ENCODE measurements around the gene BTG4.

DNA sequence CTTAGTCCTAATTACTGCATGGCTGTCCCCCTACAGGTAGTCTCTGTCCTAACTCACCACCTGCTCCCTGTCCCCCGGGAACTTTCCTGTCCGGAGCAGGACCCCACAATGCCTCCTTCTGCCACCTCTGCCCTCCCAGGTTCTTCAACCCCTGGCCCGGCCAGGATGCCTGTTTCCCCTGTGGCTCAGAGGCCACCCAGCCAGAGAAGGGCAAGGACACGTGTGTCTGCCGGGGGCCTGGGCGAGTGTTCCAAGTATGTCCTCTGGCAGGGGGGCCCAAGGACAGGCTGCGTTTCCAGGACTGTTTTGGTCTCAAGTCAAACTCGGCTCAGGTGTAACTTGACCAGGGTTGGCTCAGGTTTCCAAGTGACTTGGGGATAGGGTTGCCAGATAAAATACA lies 63.8 kb downstream of the BTG4 start:
- TF ChIP-seq POLR2AphosphoS5 (IDR thresholded peaks at IDR 0.05; ENCODE audit: low read depth, low read length), result no peak
- no peak for TF ChIP-seq FOXP2 (optimal IDR thresholded peaks at IDR 0.05; ENCODE audit: borderline replicate concordance, extremely low read depth, extremely low read length, insufficient read depth)
- TF ChIP-seq TAF1 (IDR thresholded peaks at IDR 0.05; ENCODE audit: borderline replicate concordance, insufficient read depth, low read length), result no peak
- TF ChIP-seq, protein P1, sequence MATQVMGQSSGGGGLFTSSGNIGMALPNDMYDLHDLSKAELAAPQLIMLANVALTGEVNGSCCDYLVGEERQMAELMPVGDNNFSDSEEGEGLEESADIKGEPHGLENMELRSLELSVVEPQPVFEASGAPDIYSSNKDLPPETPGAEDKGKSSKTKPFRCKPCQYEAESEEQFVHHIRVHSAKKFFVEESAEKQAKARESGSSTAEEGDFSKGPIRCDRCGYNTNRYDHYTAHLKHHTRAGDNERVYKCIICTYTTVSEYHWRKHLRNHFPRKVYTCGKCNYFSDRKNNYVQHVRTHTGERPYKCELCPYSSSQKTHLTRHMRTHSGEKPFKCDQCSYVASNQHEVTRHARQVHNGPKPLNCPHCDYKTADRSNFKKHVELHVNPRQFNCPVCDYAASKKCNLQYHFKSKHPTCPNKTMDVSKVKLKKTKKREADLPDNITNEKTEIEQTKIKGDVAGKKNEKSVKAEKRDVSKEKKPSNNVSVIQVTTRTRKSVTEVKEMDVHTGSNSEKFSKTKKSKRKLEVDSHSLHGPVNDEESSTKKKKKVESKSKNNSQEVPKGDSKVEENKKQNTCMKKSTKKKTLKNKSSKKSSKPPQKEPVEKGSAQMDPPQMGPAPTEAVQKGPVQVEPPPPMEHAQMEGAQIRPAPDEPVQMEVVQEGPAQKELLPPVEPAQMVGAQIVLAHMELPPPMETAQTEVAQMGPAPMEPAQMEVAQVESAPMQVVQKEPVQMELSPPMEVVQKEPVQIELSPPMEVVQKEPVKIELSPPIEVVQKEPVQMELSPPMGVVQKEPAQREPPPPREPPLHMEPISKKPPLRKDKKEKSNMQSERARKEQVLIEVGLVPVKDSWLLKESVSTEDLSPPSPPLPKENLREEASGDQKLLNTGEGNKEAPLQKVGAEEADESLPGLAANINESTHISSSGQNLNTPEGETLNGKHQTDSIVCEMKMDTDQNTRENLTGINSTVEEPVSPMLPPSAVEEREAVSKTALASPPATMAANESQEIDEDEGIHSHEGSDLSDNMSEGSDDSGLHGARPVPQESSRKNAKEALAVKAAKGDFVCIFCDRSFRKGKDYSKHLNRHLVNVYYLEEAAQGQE (IDR thresholded peaks at IDR 0.05; ENCODE audit: insufficient read depth in 1 of 2, low read depth in 2 of 2, low read length in 2 of 2), result no peak
- no peak for TF ChIP-seq SIN3A (IDR thresholded peaks at IDR 0.05; ENCODE audit: borderline replicate concordance, insufficient read depth, low read length)

Data from PFSK-1 (cell line).